ENCODE results near the gene NLRP6. TPM values are rescaled to one million over a fixed set of nuclear protein-coding genes. Genes with fewer than 3 reads are reported as not detected.

Gene NLRP6
- total RNA-seq: 1 to 10 TPM in 2 of 4 donors, not detected in 2; 1.8 to 2.1 TPM

GRCh38 chr11:278001-278951 lies at the start of gene NLRP6:
NLRP6 (plus strand) TSS chr11:278407; CDS start chr11:278570, 163 bp downstream.
- H3K9me3 ChIP-seq: no peaks in the 10 kb centered on the region
- H3K4me1 ChIP-seq: peaks cover 0 to 34% (median 27%) of the 10 kb centered on the region in 4 donors
- no peaks in the 10 kb centered on the region for H3K36me3 ChIP-seq
- peak within 1 kb of the TSS in 1 of 4 donors; percentile 27 for H3K27ac ChIP-seq
- in situ Hi-C loops (cut with MboI; ENCODE audit: low pct_ligation_motif_present in 1 of 4, low pct_unique_long_range_greater_than_20kb in 1 of 4, low sequenced_read_pairs in 3 of 4): no loop called here
- peak within 1 kb of the TSS in 3 of 4 donors; percentile 13 to 38 (median 21) for H3K4me3 ChIP-seq
- H3K27me3 ChIP-seq: peaks cover 59% of the 10 kb centered on the region
- no peak for TF ChIP-seq POLR2AphosphoS5 (IDR thresholded peaks at IDR 0.05)
- TF ChIP-seq POLR2A (IDR thresholded peaks at IDR 0.05): no peak
- no peak for TF ChIP-seq EP300 (IDR thresholded peaks at IDR 0.05; ENCODE audit: low read depth)
- no peak for TF ChIP-seq CTCF (IDR thresholded peaks at IDR 0.05)
- intact Hi-C loops (cut with DNase I; ENCODE audit: low total_unique reads): no loop called here
- no peak for DNase-seq
- WGBS, 2 donors (ENCODE audit: low coverage in 1 of 2): 12 to 63% methylated on average over 4 to 21 of the region's 21 CpGs

GRCh38 chr11:230431-230830 lies 47.8 kb upstream of the NLRP6 start:
- H3K4me3 ChIP-seq: no peak overlapping the region
- TF ChIP-seq EP300 (IDR thresholded peaks at IDR 0.05; ENCODE audit: low read depth): no peak
- TF ChIP-seq POLR2A (IDR thresholded peaks at IDR 0.05): no peak
- TF ChIP-seq POLR2AphosphoS5 (IDR thresholded peaks at IDR 0.05): no peak
- TF ChIP-seq CTCF (IDR thresholded peaks at IDR 0.05): no peak
- WGBS, 2 donors (ENCODE audit: low coverage in 1 of 2): 94 to 97% methylated on average over 6 to 10 of the region's 10 CpGs
- no peaks in the 10 kb centered on the region for H3K27me3 ChIP-seq
- in situ Hi-C loops (cut with MboI; ENCODE audit: low pct_ligation_motif_present in 1 of 4, low pct_unique_long_range_greater_than_20kb in 1 of 4, low sequenced_read_pairs in 3 of 4): no loop called here
- H3K4me1 ChIP-seq: peaks cover 3 to 8% (median 5%) of the 10 kb centered on the region in 4 donors
- no peaks in the 10 kb centered on the region for H3K9me3 ChIP-seq
- intact Hi-C loops (cut with DNase I; ENCODE audit: low total_unique reads): no loop called here
- H3K36me3 ChIP-seq: no peaks in the 10 kb centered on the region
- DNase-seq: no peak
- H3K27ac ChIP-seq: no peak overlapping the region

- no peak overlapping the region for H3K27ac ChIP-seq
- in situ Hi-C loops (cut with MboI; ENCODE audit: low pct_ligation_motif_present in 1 of 4, low pct_unique_long_range_greater_than_20kb in 1 of 4, low sequenced_read_pairs in 3 of 4) (no loop called here), intact Hi-C loops (cut with DNase I; ENCODE audit: low total_unique reads) (no loop called here)
- peaks cover 12 to 19% (median 14%) of the 10 kb centered on the region in 4 donors for H3K4me1 ChIP-seq
- no peak for DNase-seq
- no peaks in the 10 kb centered on the region for H3K36me3 ChIP-seq
- WGBS, 2 donors (ENCODE audit: low coverage in 1 of 2): 91 to 96% methylated on average over 3 to 20 of the region's 20 CpGs
- H3K27me3 ChIP-seq: no peaks in the 10 kb centered on the region
- no peaks in the 10 kb centered on the region for H3K9me3 ChIP-seq
- TF ChIP-seq POLR2AphosphoS5 (IDR thresholded peaks at IDR 0.05) (no peak), EP300 (IDR thresholded peaks at IDR 0.05; ENCODE audit: low read depth) (no peak), CTCF (IDR thresholded peaks at IDR 0.05) (no peak), POLR2A (IDR thresholded peaks at IDR 0.05) (no peak)
- no peak overlapping the region for H3K4me3 ChIP-seq
Observed at GRCh38 chr11:232783-233565, 45.2 kb upstream of the NLRP6 start.

- intact Hi-C loops (cut with DNase I; ENCODE audit: low total_unique reads) (no loop called here), in situ Hi-C loops (cut with MboI; ENCODE audit: low pct_ligation_motif_present in 1 of 4, low pct_unique_long_range_greater_than_20kb in 1 of 4, low sequenced_read_pairs in 3 of 4) (no loop called here)
- TF ChIP-seq CTCF (IDR thresholded peaks at IDR 0.05): no peak
- TF ChIP-seq POLR2AphosphoS5 (IDR thresholded peaks at IDR 0.05): no peak
- TF ChIP-seq POLR2A (IDR thresholded peaks at IDR 0.05): no peak
- TF ChIP-seq EP300 (IDR thresholded peaks at IDR 0.05; ENCODE audit: low read depth): no peak
- no peaks in the 10 kb centered on the region for H3K9me3 ChIP-seq
- no peaks in the 10 kb centered on the region for H3K27me3 ChIP-seq
- H3K36me3 ChIP-seq: no peaks in the 10 kb centered on the region
- no peak for DNase-seq
- peak overlapping the region; percentile 94 to 99 (median 98) for H3K27ac ChIP-seq
- peak overlapping the region in 3 of 4 donors; percentile 68 to 97 (median 86) for H3K4me3 ChIP-seq
- 80 to 83% methylated on average over 7 to 8 of the region's 8 CpGs for WGBS, 2 donors (ENCODE audit: low coverage in 1 of 2)
- H3K4me1 ChIP-seq: peaks cover 17 to 28% (median 19%) of the 10 kb centered on the region in 4 donors
Observed at GRCh38 chr11:235180-235579, 43.0 kb upstream of the NLRP6 start.

Measured in transverse colon (tissue), 4 donors.